GM20431 (cell line): ENCODE measurements around the gene GNPTAB.
"Not testable (repeated sequence)": the region's sequence is repeated elsewhere in the genome, so short reads cannot be mapped to it uniquely, and the experiment has no call there.

ENCODE experiments used
- in situ Hi-C: fragments of 300-500 bp; cut with MseI, MboI; formaldehyde crosslinking; loops from one replicate; pipeline ENCODE4 v1.15.0; 2020; ENCODE audit warnings: low sequenced_read_pairs; ENCODE audit not compliant: unreplicated experiment

Gene GNPTAB

GRCh38 chr12:101830367-101831325, at the start of gene GNPTAB:
Gene GNPTAB, minus strand, starts transcription at chr12:101830959. Its CDS starts 284 bp downstream, at chr12:101830675.
- in situ Hi-C loops: no loop called here

GRCh38 chr12:101878243-101878821, 47.6 kb upstream of the GNPTAB start:
- in situ Hi-C loops: no loop called here

GRCh38 chr12:101877806-101878242, 47.1 kb upstream of the GNPTAB start:
- in situ Hi-C loops: no loop called here

GRCh38 chr12:101876861-101877805, 46.4 kb upstream of the GNPTAB start, which contains the start of gene DRAM1:
Gene DRAM1, plus strand, starts transcription at chr12:101877580. Its CDS starts 210 bp downstream, at chr12:101877790.
- in situ Hi-C loops: no loop called here

- in situ Hi-C loops: no loop called here
Observed at GRCh38 chr12:101876322-101876860, 45.6 kb upstream of the GNPTAB start.

- in situ Hi-C loops: no loop called here
Observed at GRCh38 chr12:101875162-101875561, 44.4 kb upstream of the GNPTAB start.

- in situ Hi-C loops: no loop called here
Observed at GRCh38 chr12:101870925-101871324, 40.2 kb upstream of the GNPTAB start.

GRCh38 chr12:101867619-101868018, 36.9 kb upstream of the GNPTAB start:
- in situ Hi-C loops: not testable (repeated sequence)

- in situ Hi-C loops: no loop called here
Observed at GRCh38 chr12:101866615-101867373, 36.0 kb upstream of the GNPTAB start.

GRCh38 chr12:101863981-101864380, 33.2 kb upstream of the GNPTAB start:
- in situ Hi-C loops: no loop called here

GRCh38 chr12:101862245-101862644, 31.5 kb upstream of the GNPTAB start:
- in situ Hi-C loops: no loop called here

GRCh38 chr12:101861688-101862087, 30.9 kb upstream of the GNPTAB start:
- in situ Hi-C loops: not testable (repeated sequence)

- in situ Hi-C loops: no loop called here
Observed at GRCh38 chr12:101859664-101860607, 29.2 kb upstream of the GNPTAB start.

GRCh38 chr12:101858361-101858760, 27.6 kb upstream of the GNPTAB start:
- in situ Hi-C loops: no loop called here

- in situ Hi-C loops: no loop called here
Observed at GRCh38 chr12:101857043-101857558, 26.3 kb upstream of the GNPTAB start.

- in situ Hi-C loops: not testable (repeated sequence)
Observed at GRCh38 chr12:101856614-101857013, 25.9 kb upstream of the GNPTAB start.

- in situ Hi-C loops: no loop called here
Observed at GRCh38 chr12:101855976-101856375, 25.2 kb upstream of the GNPTAB start.

GRCh38 chr12:101855364-101855884, 24.7 kb upstream of the GNPTAB start:
- in situ Hi-C loops: no loop called here
